ENCODE measurements around the gene TSPAN9. TPM values are rescaled to one million over a fixed set of nuclear protein-coding genes. Genes with fewer than 3 reads are reported as not detected.

The TSPAN9 gene
- total RNA-seq, 1 experiment from 2014 or later, result 7.0 TPM

DNA sequence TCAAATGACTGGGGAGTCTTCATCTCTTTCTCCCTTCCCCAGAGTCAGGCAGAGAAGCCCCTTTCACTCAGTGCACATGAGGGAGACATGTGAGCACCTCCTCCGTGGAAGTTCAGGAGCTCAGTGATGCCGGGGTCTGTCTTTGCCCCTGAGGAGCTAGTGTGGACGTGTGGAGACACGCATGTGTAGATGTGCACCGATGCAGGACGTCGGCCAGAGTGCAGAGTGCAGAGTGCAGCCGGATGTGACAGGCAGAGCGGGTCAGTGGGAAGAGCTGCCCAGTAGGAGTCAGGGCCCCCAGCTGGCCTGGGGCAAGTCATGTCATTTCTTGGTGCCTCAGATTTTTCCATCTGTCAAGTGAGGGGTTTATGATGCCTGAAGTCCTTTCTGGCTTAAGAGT, 20.7 kb downstream of the TSPAN9 start:
- no peak for DNase-seq (ENCODE audit: extremely low read depth, low read depth)

DNA sequence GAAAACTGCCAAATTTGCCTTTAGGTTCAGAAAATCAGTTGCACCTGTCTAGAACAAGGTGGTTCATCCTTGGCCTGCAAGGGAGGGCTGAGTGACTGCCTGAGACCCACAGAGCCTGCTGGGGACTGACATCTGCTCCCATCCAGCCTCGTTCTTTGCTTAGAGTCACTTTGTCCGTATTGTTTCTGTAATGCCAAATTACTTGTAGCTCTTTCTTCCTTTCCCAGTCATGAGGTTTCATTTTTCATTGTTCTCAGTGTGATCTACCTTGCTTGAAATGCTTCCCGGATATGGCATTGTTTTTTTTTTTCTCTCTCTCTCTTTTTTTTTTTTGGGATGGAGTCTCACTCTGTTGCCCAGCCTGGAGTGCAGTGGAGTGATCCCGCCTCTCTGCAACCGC, 21.3 kb downstream of the TSPAN9 start:
- DNase-seq (ENCODE audit: extremely low read depth, low read depth), result no peak

DNA sequence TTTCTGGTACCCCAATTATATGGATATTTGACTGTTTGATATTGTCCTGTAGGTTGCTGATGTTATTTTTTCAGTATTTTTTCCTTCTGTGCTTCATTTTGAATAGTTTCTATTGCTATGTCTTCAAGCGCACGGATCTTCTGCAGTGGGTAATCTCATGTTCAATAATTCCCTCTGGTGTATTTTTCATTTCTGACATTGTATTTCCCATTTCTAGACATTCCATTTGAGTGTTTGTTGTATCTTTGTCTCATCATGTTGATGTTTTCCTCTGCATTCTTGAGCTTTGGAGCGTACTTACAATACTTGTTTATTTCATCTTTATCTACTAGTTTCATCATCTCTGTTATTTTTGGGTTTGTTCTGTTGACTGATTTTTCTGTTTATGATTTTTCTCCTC, 22.0 kb downstream of the TSPAN9 start:
- no peak for DNase-seq (ENCODE audit: extremely low read depth, low read depth)

GRCh38 chr12:3101309-3102024, 24.3 kb downstream of the TSPAN9 start:
- DNase-seq (ENCODE audit: extremely low read depth, low read depth), result no peak

- DNase-seq (ENCODE audit: extremely low read depth, low read depth), result no peak
Observed at GRCh38 chr12:3102771-3103410, 25.7 kb downstream of the TSPAN9 start.

GRCh38 chr12:3103806-3104205, 26.6 kb downstream of the TSPAN9 start:
- no peak for DNase-seq (ENCODE audit: extremely low read depth, low read depth)

- DNase-seq (ENCODE audit: extremely low read depth, low read depth), result no peak
Observed at GRCh38 chr12:3105690-3106479, 28.7 kb downstream of the TSPAN9 start.

DNA sequence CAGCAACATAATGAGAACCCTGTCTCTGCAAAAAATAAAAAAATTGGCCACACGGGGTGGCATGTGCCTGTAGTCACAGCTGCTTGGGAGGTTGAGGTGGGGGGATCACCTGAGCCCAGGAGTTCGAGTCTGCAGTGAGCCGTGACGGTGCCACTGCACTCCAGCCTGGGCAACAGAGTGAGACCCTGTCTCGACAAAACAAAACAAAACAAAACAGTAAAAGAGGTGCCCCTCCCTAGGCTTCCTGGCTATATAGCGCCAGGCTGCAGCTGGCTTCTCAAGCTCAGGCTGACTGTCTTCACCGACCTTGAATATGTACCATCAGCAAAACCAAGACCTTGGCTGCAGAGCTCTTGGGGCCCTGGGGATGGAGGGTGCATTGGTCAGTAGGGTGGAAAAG, 29.4 kb downstream of the TSPAN9 start:
- no peak for DNase-seq (ENCODE audit: extremely low read depth, low read depth)

DNA sequence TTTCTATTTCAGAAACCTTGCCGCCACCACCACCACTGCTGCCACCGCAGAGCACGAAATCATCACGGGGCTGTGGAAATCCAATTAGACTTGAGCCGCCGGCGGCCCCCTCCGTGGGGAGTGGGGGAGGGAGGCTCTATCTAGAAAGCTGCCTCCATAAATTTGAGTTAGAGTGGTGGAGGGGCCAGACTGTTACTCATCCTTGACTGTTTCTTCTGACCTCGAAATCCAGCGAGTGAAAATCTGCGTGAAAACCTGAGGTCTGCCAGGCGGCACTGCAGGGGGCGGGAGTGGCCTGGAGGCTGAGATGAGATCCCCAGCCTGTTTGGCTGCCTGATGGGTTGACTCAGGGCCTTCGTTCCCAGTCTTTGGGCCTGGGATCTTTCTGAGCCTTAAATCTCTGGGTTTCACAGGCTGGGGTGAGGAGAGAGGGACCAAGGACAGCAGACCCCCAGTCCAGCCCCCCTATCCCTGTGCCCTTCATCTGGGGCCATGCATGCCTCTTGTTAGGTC, 29.9 kb downstream of the TSPAN9 start:
- DNase-seq (ENCODE audit: extremely low read depth, low read depth), result no peak

DNA sequence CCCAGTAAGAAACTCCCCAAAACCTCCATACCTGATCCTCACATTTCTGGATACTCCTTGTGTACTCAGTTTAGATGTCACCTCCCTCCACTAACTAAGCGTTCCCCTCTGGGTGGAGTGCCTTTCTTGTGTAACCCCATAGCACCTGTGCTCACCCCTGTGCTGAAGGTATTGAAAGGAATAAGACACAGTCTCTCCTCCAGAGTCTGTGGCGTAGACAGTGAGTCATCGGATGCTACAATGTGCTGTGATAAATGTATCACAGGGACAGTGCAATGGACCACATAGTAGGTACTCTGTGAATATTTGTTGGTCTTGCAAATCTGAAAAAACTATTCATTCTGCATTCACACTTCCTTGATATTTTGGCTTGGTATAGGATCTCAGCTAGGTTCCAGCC, 30.8 kb downstream of the TSPAN9 start:
- DNase-seq (ENCODE audit: extremely low read depth, low read depth), result no peak

GRCh38 chr12:3110578-3110977, 33.4 kb downstream of the TSPAN9 start:
- DNase-seq (ENCODE audit: extremely low read depth, low read depth), result no peak

GRCh38 chr12:3113671-3114325, 36.6 kb downstream of the TSPAN9 start:
- no peak for DNase-seq (ENCODE audit: extremely low read depth, low read depth)

DNA sequence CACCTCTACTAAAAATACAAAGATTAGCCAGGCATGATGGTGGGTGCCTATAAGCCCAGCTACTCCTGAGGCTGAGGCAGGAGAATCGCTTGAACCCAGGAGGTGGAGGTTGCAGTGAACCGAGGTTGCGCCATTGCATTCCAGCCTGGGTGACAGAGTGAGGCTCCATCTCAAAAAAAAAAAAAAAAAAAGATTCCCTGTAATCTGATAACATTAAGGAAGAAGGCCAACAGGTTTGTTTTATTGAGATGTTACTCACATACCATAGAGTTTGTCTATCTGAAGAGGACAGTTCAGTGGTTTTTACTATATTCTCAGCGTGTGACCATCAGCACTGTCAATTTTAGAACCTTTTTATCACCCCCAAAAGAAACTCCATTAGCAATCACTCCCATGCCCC, 37.5 kb downstream of the TSPAN9 start:
- DNase-seq (ENCODE audit: extremely low read depth, low read depth), result no peak

DNA sequence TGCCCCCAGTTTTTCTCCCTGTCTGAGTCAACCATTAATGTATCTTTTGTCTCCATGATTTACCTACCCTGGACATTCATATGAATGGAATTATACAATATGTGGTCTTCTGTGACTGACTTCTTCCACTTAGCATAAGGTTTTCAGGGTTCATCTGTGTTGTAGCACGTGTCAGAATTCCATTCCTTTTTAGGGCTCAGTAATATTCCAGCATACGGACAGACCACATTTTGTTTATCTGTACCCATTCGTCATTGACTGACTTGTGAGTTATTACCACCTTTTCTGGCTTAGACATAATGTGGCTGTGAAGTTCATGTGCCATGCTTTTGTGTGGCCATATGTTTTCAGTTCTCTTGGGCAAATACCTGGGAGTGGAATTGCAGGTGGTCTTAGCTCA, 37.9 kb downstream of the TSPAN9 start:
- no peak for DNase-seq (ENCODE audit: extremely low read depth, low read depth)

DNA sequence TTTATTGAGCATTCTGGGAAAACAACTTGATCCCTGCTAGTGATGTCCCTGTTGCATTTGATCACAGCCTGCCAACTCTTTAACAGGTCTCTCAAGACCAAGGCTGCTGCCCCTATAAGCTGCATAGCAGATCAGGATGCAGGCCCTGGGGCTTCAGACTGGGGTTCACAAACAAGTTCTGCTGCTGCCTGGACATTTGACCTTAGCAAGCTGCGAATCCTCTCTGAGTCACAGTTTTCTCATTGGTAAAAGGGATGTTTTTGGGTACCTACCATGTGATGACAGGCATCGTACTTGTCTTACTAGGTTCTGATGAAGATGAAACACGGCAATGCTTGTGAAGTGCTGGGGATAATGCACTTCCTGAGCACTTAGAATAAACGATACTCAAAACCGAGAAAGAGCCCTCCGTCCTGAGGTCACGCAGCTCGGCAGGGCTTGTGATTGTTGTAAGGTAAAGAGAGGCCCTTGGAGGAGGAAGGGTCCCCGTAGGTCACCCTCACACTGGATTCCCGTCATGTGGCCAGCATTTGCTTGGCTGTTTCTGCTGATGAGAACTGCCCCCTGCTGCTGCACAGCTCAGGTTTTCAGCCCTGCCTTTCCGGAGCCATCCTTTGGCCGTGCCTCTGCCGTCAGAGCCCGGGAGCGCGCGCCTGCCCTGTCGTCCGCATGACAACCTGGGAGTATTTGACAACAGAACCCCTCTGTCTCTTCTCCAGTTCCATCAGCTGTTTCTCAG, 39.1 kb downstream of the TSPAN9 start:
- DNase-seq (ENCODE audit: extremely low read depth, low read depth), result no peak

- DNase-seq (ENCODE audit: extremely low read depth, low read depth), result no peak
Observed at GRCh38 chr12:3117144-3117581, 40.0 kb downstream of the TSPAN9 start.

DNA sequence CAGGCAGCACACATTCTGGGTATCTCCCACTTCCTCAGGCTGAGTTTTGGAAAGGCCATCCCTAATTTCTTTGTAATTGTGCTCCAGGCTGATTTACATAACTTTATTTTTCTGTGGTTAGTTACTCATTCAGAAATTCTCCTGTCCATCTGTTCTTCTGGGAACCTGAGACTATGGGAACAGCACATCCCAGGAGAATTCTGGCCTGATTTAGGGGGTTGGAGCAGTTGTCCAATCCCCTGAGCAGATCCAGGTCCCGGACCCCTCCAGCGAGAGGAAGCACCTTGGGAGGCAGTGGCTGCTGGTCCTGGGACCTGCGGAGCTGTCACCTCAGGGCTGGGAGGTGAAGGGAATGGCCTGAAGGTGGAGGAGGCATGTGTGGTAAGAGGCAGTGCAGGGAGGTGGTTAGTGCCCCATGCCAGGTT, 40.4 kb downstream of the TSPAN9 start:
- DNase-seq (ENCODE audit: extremely low read depth, low read depth), result no peak

DNA sequence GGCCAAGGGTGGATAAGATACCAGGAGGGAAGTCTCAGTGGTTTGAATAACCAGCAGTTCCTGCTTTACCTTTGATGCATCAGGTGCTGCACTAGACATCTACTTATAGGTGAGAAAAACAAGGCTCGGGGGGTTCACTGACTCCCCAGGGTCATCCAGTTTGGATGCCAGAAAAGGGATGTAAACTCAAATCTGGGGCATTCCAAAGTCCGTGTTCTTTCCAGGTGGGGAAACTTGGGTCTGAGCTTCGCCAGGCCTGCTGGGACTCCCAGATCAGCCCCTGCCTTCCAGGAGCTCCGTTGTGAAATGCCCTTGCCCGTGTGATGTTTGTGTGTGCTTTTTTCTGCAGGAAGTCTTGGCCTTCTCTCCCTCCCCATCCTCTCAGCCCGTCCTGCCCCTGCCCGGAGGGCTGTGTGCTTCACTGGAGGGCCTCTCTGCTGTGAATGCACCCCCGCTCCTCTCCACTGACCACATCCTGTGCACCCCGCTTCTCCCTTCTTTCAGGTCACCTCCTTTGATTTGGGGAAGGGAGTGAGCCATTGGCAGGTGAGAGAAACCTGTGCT, 42.1 kb downstream of the TSPAN9 start:
- no peak for DNase-seq (ENCODE audit: extremely low read depth, low read depth)

- DNase-seq (ENCODE audit: extremely low read depth, low read depth), result no peak
Observed at GRCh38 chr12:3119756-3120601, 42.8 kb downstream of the TSPAN9 start.
